ENCODE measurements around the gene TEX10. TPM values are rescaled to one million over a fixed set of nuclear protein-coding genes. Genes with fewer than 3 reads are reported as not detected.

TEX10 gene
- total RNA-seq, 4 donors from 2014 or later: 16.0 to 20.5 (median 18.4) TPM

GRCh38 chr9:100322954-100323536 is 29.7 kb downstream of the TEX10 start:
- Histone ChIP-seq H3K27ac (no peak overlapping the region), H3K9me3 (no peaks in the 10 kb centered on the region), H3K27me3 (no peaks in the 10 kb centered on the region), H3K4me3 (no peak overlapping the region), H3K36me3 (peaks cover 0 to 44% of the 10 kb centered on the region in 2 donors), H3K4me1 (no peaks in the 10 kb centered on the region)
- no peak for DNase-seq
- intact Hi-C loops (cut with DNase I; ENCODE audit: low total_unique reads) (loop anchor here (1.0 to 5.0 kb wide), 3 partner anchors 295 to 1141 kb away; no protein-coding TSS in a partner anchor), in situ Hi-C loops (cut with MboI; ENCODE audit: low sequenced_read_pairs in 4 of 4) (loop anchor here in 3 of 4 donors (10.0 to 25.0 kb wide), 3 partner anchors 288 to 1136 kb away; no protein-coding TSS in a partner anchor)
- TF ChIP-seq POLR2A (IDR thresholded peaks at IDR 0.05) (no peak), CTCF (IDR thresholded peaks at IDR 0.05 in 4 of 5, conservative IDR thresholded peaks at IDR 0.05 in 1 of 5) (peak in 4 of 5 experiments; percentile 24 to 69 (median 49))
- no peak for ATAC-seq

GRCh38 chr9:100317706-100318105 is 35.0 kb downstream of the TEX10 start:
- Histone ChIP-seq H3K4me1 (peaks cover 6 to 8% of the 10 kb centered on the region in 2 donors), H3K27me3 (no peaks in the 10 kb centered on the region), H3K36me3 (peaks cover 0 to 38% of the 10 kb centered on the region in 2 donors), H3K9me3 (no peaks in the 10 kb centered on the region), H3K27ac (no peak overlapping the region), H3K4me3 (no peak overlapping the region)
- TF ChIP-seq POLR2A (IDR thresholded peaks at IDR 0.05): no peak
- TF ChIP-seq CTCF (IDR thresholded peaks at IDR 0.05 in 4 of 5, conservative IDR thresholded peaks at IDR 0.05 in 1 of 5): no peak
- ATAC-seq: no peak
- no peak for DNase-seq
- intact Hi-C loops (cut with DNase I; ENCODE audit: low total_unique reads): loop anchor here (10.0 kb wide), 1 partner anchor 57 kb away; no protein-coding TSS in a partner anchor
- in situ Hi-C loops (cut with MboI; ENCODE audit: low sequenced_read_pairs in 4 of 4): loop anchor here in 3 of 4 donors (25.0 kb wide), 1 partner anchor 1130 kb away; no protein-coding TSS in a partner anchor

GRCh38 chr9:100315561-100315960 is 37.2 kb downstream of the TEX10 start:
- Histone ChIP-seq H3K4me3 (no peak overlapping the region), H3K27me3 (no peaks in the 10 kb centered on the region), H3K9me3 (no peaks in the 10 kb centered on the region), H3K27ac (no peak overlapping the region), H3K36me3 (peaks cover 0 to 38% of the 10 kb centered on the region in 2 donors), H3K4me1 (peaks cover 6 to 8% of the 10 kb centered on the region in 2 donors)
- TF ChIP-seq POLR2A (IDR thresholded peaks at IDR 0.05) (no peak), CTCF (IDR thresholded peaks at IDR 0.05 in 4 of 5, conservative IDR thresholded peaks at IDR 0.05 in 1 of 5) (no peak)
- intact Hi-C loops (cut with DNase I; ENCODE audit: low total_unique reads) (loop anchor here (10.0 kb wide), 1 partner anchor 59 kb away; no protein-coding TSS in a partner anchor), in situ Hi-C loops (cut with MboI; ENCODE audit: low sequenced_read_pairs in 4 of 4) (loop anchor here in 3 of 4 donors (25.0 kb wide), 1 partner anchor 1128 kb away; no protein-coding TSS in a partner anchor)
- ATAC-seq (no peak), DNase-seq (no peak)

GRCh38 chr9:100309992-100310391 is 42.8 kb downstream of the TEX10 start:
- no peaks in the 10 kb centered on the region for H3K9me3 ChIP-seq
- no peak for TF ChIP-seq CTCF (IDR thresholded peaks at IDR 0.05 in 4 of 5, conservative IDR thresholded peaks at IDR 0.05 in 1 of 5)
- no peak for TF ChIP-seq POLR2A (IDR thresholded peaks at IDR 0.05)

More at GRCh38 chr9:100309992-100310391, 42.8 kb downstream of the TEX10 start:
- DNase-seq (no peak), ATAC-seq (no peak)
- no peak overlapping the region for H3K4me3 ChIP-seq
- H3K27ac ChIP-seq: no peak overlapping the region
- in situ Hi-C loops (cut with MboI; ENCODE audit: low sequenced_read_pairs in 4 of 4): loop anchor here in 3 of 4 donors (25.0 kb wide), 1 partner anchor 1123 kb away; no protein-coding TSS in a partner anchor
- no peaks in the 10 kb centered on the region for H3K27me3 ChIP-seq
- peaks cover 13 to 15% of the 10 kb centered on the region in 2 donors for H3K4me1 ChIP-seq
- no peaks in the 10 kb centered on the region for H3K36me3 ChIP-seq
- intact Hi-C loops (cut with DNase I; ENCODE audit: low total_unique reads): loop anchor here (10.0 kb wide), 1 partner anchor 65 kb away; no protein-coding TSS in a partner anchor

All from gastrocnemius medialis (tissue), 4 donors.